ENCODE results near the gene COPZ2.
A peak's percentile ranks its signal among the peaks of the same experiment; 100 is the strongest.

COPZ2 gene

GRCh38 chr17:48044851-48045250 is 7.3 kb upstream of the COPZ2 start:
- H3K4me3 ChIP-seq (ENCODE audit: low read depth, low read length): no peak overlapping the region
- no peak overlapping the region for H3K27ac ChIP-seq (ENCODE audit: extremely low read depth, low read depth, low read length)
- no peaks in the 10 kb centered on the region for H3K36me3 ChIP-seq (ENCODE audit: control insufficient read depth in 2 of 2, insufficient read depth in 1 of 2, low read length in 2 of 2)
- TF ChIP-seq ZNF121 (tag by site-specific recombination; IDR thresholded peaks at IDR 0.05): peak; percentile 79; the same call in 1 of the 2 replicates
- TF ChIP-seq SCRT2 (tag by site-specific recombination; IDR thresholded peaks at IDR 0.05): peak; percentile 39; the same call in 1 of the 2 replicates
- TF ChIP-seq ZNF133 (tag by site-specific recombination; IDR thresholded peaks at IDR 0.05): no peak
- CTCF ChIA-PET: interaction anchor here (0.6 to 1.4 kb wide), 4 partner anchors 17 to 149 kb away, joined by 4 to 5 read pairs (median 4); no protein-coding TSS in a partner anchor
- POLR2A ChIA-PET: interaction anchor here (0.6 to 1.6 kb wide), 6 partner anchors 14 to 1619 kb away, joined by 3 to 6 read pairs (median 4); no protein-coding TSS in a partner anchor
- peaks cover 6% of the 10 kb centered on the region for H3K4me1 ChIP-seq (ENCODE audit: control insufficient read depth, insufficient read depth, low read length)
- H3K9me3 ChIP-seq (ENCODE audit: control insufficient read depth, insufficient read depth, low read depth, low read length): no peaks in the 10 kb centered on the region

GRCh38 chr17:48043176-48043575 is 5.6 kb upstream of the COPZ2 start:
- ChIA-PET POLR2A (interaction anchor here (0.6 to 1.5 kb wide), 5 partner anchors 9 to 212 kb away, joined by 3 to 6 read pairs (median 3); partner anchors contain the start of genes CBX1, LRRC46 and MRPL10), CTCF (interaction anchor here (0.6 to 2.1 kb wide), 10 partner anchors 9 to 280 kb away, joined by 3 to 6 read pairs (median 4); no protein-coding TSS in a partner anchor)
- H3K9me3 ChIP-seq (ENCODE audit: control insufficient read depth, insufficient read depth, low read depth, low read length): no peaks in the 10 kb centered on the region
- no peak overlapping the region for H3K27ac ChIP-seq (ENCODE audit: extremely low read depth, low read depth, low read length)
- TF ChIP-seq KLF17 (tag by site-specific recombination; IDR thresholded peaks at IDR 0.05): 0 out of 2 replicates have a peak, but pooled peaks have one; percentile 21
- TF ChIP-seq ZNF132 (tag by site-specific recombination; IDR thresholded peaks at IDR 0.05; ENCODE audit: borderline replicate concordance): no peak
- 0 out of 2 replicates have a peak, but pooled peaks have one; percentile 16 for TF ChIP-seq SP3 (tag by site-specific recombination; IDR thresholded peaks at IDR 0.05)
- 0 out of 2 replicates have a peak, but pooled peaks have one; percentile 8 for TF ChIP-seq PRDM10 (tag by site-specific recombination; IDR thresholded peaks at IDR 0.05)
- H3K4me3 ChIP-seq (ENCODE audit: low read depth, low read length): no peak overlapping the region
- peaks cover 2% of the 10 kb centered on the region for H3K4me1 ChIP-seq (ENCODE audit: control insufficient read depth, insufficient read depth, low read length)
- H3K36me3 ChIP-seq (ENCODE audit: control insufficient read depth in 2 of 2, insufficient read depth in 1 of 2, low read length in 2 of 2): no peaks in the 10 kb centered on the region

- Histone ChIP-seq H3K27ac (ENCODE audit: extremely low read depth, low read depth, low read length) (no peak overlapping the region), H3K36me3 (ENCODE audit: control insufficient read depth in 2 of 2, insufficient read depth in 1 of 2, low read length in 2 of 2) (no peaks in the 10 kb centered on the region), H3K4me3 (ENCODE audit: low read depth, low read length) (no peak overlapping the region), H3K4me1 (ENCODE audit: control insufficient read depth, insufficient read depth, low read length) (no peaks in the 10 kb centered on the region), H3K9me3 (ENCODE audit: control insufficient read depth, insufficient read depth, low read depth, low read length) (no peaks in the 10 kb centered on the region)
- no peak for TF ChIP-seq ZNF302 (tag by site-specific recombination; IDR thresholded peaks at IDR 0.05; ENCODE audit: low read depth)
- TF ChIP-seq HIC1 (tag by site-specific recombination; IDR thresholded peaks at IDR 0.05): no peak
- TF ChIP-seq ZNF10 (tag by site-specific recombination; IDR thresholded peaks at IDR 0.05): no peak
- TF ChIP-seq ZFP41 (tag by site-specific recombination; IDR thresholded peaks at IDR 0.05; ENCODE audit: borderline replicate concordance): no peak
- no peak for TF ChIP-seq ZNF624 (tag by site-specific recombination; IDR thresholded peaks at IDR 0.05)
- no peak for TF ChIP-seq GLI4 (tag by site-specific recombination; IDR thresholded peaks at IDR 0.05)
- no peak for TF ChIP-seq ZNF266 (tag by site-specific recombination; IDR thresholded peaks at IDR 0.05; ENCODE audit: low read depth)
- no peak for TF ChIP-seq ZNF76 (tag by site-specific recombination; IDR thresholded peaks at IDR 0.05; ENCODE audit: borderline replicate concordance, low read depth)
- no peak for TF ChIP-seq KLF8 (tag by site-specific recombination; IDR thresholded peaks at IDR 0.05)
- no peak for TF ChIP-seq ZBTB10 (tag by site-specific recombination; IDR thresholded peaks at IDR 0.05)
- no peak for TF ChIP-seq ZBTB48 (tag by site-specific recombination; IDR thresholded peaks at IDR 0.05)
- no peak for TF ChIP-seq ZNF169 (tag by site-specific recombination; IDR thresholded peaks at IDR 0.05)
- no peak for TF ChIP-seq EGR2 (tag by site-specific recombination; IDR thresholded peaks at IDR 0.05; ENCODE audit: low read depth)
- TF ChIP-seq ZBTB17 (tag by site-specific recombination; IDR thresholded peaks at IDR 0.05): no peak
- no peak for TF ChIP-seq ZNF394 (tag by site-specific recombination; IDR thresholded peaks at IDR 0.05; ENCODE audit: borderline replicate concordance)
- POLR2A ChIA-PET: interaction anchor here (0.7 to 1.0 kb wide), 2 partner anchors 8 to 10 kb away, joined by 4 read pairs; partner anchors contain the start of gene NFE2L1
- CTCF ChIA-PET: interaction anchor here (0.6 to 1.3 kb wide), 5 partner anchors 12 to 117 kb away, joined by 3 to 7 read pairs (median 3); no protein-coding TSS in a partner anchor
Observed at GRCh38 chr17:48038687-48039086, 1.1 kb upstream of the COPZ2 start.
